Hepatocyte (in vitro differentiated cells): ENCODE results near the gene NARS2.

ENCODE experiments used
- CTCF ChIP-seq: fragments of 200-600 bp; sonication (generic); IDR thresholded peaks from 2 replicates; pipeline ENCODE4 v1.5.1; 2016; ENCODE audit warnings: antibody characterized with exemption, mild to moderate bottlenecking; ENCODE audit not compliant: poor library complexity
- EZH2 ChIP-seq: fragments of 200-600 bp; sonication (generic); IDR thresholded peaks from 2 replicates; pipeline ENCODE4 v1.6.1; 2016; ENCODE audit warnings: antibody characterized with exemption, mild to moderate bottlenecking, borderline replicate concordance
- EZH2phosphoT487 ChIP-seq: fragments of 200-600 bp; sonication (generic); IDR thresholded peaks from one replicate; pipeline ENCODE4 v1.6.1; 2018; ENCODE audit warnings: antibody characterized with exemption, mild to moderate bottlenecking, low read depth, moderate library complexity; ENCODE audit not compliant: unreplicated experiment, severe bottlenecking

GRCh38 chr11:78573681-78574080, 983 bp downstream of the NARS2 start:
- no peak for TF ChIP-seq CTCF
- no peak for TF ChIP-seq EZH2phosphoT487
- no peak for TF ChIP-seq EZH2
